HG03025 (cell line): ENCODE measurements around the gene CCDC63.

ENCODE experiments used
- ATAC-seq: cut with Tn5 transposase; IDR thresholded peaks from one replicate; pipeline ENCODE4 v1.9.1; 2021; ENCODE audit warnings: mild to moderate bottlenecking, moderate library complexity; ENCODE audit not compliant: unreplicated experiment, low FRiP score

Gene CCDC63

DNA sequence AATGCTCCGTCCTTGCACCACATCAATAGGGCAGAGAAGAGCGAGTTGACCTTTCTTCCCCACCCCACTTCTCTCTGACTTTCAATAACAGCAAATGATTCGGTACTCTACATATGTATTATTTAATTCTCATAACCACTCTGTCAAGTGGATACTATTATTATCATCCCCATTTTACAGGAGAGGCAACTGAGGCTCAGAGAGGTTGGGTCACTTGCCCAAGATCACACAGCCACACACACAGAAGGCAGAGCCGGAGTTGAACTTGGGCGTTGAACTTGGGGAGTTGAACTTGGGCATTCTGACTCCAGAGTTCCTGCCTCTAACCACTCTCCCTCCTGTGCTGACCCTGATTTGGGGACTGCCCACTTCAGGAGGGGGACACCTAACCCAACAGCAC lies 72.9 kb downstream of the CCDC63 start:
- ATAC-seq: no peak

DNA sequence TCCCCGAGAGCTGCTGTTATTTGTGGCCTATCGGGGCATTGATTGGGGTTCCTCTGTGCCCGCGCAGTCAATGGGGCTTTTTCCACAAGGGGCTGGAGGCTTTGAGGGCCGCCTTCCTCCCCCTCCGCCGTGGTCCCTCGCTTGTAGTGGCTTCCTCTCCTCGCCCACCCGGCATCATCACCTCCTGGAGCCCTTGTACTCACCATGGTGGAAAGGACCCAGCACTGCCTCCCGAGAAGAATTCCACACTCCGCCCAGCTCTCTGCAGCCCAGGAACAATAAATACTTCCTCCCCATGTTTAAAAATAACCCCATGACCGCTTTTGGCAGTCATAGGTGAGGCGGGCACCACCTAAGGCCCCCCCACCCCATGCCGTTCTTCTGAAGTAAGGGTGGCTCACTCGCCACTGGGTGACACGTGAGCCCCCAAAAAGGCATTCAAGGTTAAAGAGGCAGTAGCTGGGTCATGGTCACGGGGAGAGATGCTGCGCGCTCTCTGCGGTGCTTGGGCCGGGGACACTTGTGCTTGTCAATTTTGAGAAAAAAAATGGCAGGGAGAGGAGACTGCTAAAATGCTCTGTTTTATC lies 73.6 kb downstream of the CCDC63 start, which contains the start of gene MYL2:
Gene MYL2 (minus strand): TSS at position 256 of the 587 bp plus-strand sequence. CDS start 50 bp downstream, at position 206.
- no peak for ATAC-seq

DNA sequence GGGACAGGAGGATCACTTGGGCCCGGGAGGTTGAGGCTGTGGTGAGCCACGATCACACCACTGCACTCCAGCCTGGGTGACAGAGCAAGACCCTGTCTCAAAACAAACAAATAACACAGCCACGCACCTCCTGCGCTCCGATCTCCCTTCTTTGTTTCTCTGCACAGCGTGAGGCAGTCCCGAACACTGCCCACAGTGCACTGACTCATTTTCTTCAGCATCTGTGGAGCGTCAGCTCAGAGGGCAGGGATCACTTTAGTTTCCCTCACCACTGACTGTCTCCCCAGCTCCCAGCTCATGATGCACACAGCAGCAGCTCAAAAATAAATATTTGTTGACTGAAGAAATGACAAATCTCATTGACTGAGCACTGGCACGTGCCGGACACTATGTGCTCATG lies 74.5 kb downstream of the CCDC63 start:
- no peak for ATAC-seq

DNA sequence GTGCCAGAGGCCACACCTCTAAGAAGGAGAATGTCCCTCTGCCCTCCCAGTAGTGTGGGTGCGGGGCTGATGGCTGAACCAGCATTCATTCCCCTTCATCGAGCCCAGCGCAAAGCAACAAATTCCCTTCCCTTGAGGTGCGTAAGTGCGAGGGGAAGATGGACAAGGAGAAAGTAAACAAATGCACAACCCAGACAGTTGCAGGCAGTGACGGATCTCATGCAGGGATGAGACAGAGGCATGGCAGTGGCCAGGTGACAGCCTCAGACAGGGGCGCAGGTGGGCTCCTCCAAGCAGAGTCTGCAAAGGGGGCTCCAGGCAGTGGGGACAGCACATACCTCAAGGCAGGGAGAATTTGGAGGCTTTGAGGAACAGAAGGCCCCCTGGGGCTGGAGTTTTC lies 75.9 kb downstream of the CCDC63 start:
- no peak for ATAC-seq

DNA sequence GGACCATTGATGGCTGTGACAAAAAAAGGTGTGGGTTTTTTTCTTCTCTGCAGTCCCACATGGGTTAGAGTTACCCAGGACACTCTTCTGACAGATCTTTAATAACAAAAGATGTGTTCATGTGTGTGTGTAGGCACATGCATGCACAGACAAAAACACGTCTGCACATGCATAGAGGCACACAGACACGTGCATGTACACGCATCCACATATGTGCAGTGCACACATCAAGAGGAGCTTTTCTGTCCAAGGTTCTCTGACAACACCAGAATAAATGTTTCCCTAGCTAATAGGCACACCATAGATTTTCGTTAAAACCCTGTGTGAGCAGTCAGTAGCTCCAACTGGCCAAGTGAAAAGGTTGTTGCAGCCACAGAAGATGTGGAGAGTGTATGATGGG lies 76.4 kb downstream of the CCDC63 start:
- no peak for ATAC-seq

DNA sequence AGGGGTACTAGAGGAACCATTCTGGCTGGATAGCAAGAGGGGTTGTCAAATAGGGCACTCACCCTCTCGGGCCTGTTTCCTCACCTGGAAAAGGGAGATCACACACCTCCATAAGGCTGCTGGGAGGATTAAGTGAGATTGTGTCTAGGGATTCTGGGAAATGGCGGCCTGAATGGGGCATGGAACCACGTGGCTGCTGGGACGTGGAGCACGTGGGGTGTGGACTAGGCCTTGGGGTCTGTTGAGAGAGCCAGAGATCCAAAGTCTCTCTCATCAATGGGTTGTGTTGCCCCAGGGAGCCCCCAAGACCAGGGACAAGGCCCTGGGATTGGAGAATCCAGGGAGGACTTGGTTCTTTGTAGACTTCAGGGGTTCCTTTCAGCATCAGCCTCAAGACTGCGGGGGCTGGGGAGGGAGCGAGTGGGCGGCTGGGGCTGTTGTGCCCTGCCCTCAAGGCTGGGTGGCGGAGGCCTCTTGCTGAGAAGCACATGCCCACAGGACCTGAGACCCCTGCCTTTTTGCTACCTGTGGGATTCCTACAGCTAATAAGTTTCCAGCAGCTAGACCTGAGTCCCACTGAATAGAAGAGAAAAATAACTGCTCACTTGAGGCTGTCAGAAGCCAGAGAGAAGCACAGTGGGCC lies 77.0 kb downstream of the CCDC63 start:
- no peak for ATAC-seq

DNA sequence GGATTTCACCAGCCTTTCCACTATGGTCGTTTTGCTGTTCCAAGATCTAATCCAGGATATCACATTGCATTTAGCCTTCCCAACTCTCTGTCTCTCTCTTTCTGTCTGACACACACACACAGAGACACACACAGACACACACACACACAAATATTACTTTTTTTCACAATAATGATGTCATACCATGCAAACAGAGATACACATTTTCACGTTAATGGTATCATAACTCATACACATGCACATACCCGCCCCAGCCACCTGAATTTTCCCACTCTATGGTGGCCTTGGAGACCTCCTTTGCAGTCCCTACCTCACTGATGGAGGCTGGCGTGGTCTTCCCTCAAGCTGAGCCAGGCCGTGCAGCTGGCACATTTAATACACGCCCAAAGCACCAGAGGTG lies 80.8 kb downstream of the CCDC63 start:
- no peak for ATAC-seq

DNA sequence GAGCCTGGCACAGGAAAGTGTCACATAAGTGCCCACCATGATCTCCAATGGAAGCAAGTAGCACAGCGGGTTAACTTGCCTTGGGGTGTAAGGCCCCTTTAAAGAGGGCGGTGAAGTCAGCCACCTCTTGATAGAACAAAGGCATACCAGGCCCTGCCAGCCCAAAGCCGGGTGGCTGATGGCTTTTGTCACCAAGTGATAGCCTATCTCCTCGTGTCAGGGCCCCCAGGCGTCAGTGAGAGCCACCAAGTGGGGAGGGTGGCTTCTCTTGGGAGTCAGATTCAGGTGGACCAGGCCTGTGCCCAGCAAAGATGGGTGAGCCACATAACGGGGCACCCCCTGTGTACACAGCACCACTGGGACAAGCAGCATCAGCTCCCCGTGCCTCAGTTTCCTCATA lies 81.9 kb downstream of the CCDC63 start:
- ATAC-seq: no peak

DNA sequence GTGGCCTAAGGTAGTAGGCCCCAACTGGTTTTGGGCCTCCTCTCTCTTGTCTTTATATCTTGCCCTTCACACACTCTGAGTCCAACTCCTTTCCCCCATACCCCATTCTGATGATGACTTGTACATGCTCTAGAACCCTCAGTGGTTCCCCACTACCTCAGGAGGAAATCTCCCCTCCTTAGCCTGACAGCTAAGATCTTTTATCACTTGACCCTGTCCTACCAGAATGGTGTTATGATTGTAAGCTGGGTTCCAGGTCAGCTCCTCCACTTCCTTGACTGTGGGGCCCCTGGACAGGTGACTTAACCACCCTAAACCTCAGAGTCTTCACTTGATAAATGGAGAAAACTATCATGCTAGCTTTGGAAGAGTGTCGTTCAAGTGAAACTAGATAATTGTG lies 83.0 kb downstream of the CCDC63 start:
- no peak for ATAC-seq

DNA sequence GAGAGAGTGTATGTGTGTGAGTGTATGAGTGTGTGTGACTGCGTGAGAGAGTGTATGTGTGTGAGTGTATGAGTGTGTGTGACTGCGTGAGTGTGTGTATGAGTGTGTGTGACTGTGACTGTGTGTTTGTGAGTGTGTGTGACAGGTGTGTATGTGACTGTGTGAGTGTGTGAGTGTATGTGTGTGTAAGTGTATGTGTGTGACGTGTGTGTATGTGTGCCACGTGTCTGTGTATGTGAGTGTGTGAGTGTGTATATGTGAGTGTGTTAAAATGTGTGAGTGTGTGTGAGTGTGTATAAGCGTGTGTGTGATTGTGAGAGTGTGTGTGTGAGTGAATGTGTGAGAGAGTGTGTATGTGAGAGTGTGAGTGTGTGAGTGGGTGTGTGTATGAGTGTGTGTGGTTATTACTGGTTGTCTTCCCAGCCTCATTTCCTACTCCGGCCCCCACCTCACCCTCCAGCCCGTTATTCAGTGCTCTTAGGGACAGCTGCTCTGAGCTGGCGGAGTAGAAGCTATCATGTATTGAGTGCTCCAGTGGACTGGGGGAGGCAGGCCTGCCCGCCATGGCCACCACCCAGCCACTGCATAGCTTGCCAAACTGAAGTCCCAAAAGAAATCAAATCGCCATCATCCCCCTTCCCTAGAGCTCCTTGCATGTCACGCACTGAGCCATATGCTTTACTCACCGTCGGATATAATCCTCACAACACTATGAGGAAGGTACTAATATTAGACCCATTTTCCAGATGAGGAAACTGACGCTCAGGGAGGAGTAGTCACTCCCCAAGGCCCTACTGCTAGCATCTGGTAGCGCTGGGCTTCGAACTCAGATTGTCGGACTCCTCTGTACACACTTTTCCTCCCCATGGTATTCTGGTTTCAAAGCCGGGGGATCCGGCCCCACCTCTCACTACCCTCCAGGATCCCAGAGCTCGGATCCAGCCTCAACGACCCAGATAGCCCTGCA lies 83.8 kb downstream of the CCDC63 start:
- ATAC-seq: no peak

DNA sequence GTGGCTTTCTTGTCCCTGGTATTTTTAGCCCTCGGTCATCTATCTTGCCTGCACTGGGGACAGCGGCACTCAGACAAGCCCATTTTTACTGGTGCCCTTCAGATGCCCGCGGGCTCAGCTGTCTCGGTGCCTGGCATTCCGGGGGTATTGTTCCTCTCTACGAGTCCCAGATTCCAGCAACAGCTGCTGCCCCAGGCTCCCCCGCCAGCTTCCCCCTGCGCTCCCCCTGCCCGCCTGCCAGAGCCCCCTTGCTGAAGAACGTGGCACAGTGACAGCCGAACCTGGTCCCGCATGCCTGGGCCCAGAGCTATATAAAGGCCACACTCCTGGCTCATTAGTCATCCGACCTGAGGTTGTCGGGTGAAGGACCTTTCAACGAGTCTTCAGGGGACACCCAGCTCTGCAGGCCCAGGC lies 84.5 kb downstream of the CCDC63 start:
- no peak for ATAC-seq

DNA sequence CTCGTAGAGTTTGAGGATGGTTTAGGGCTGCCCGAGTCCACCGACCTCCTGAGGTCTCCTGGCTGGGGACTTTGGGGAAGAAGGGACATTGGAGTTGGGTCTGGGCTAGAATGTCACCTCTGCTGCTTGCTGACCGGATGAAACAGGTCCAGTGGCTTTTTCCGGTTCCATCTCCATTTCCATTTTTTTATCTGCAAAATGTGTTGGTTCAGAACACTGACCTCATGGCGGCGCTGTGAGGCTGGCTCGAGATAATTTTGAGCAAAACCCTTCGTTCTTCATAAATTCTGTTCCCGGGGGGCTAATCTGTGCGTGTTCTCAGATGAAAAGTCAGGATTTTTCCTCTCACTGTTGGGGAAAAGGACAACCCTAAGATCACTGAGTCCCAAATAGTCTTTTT lies 85.3 kb downstream of the CCDC63 start:
- ATAC-seq: no peak

DNA sequence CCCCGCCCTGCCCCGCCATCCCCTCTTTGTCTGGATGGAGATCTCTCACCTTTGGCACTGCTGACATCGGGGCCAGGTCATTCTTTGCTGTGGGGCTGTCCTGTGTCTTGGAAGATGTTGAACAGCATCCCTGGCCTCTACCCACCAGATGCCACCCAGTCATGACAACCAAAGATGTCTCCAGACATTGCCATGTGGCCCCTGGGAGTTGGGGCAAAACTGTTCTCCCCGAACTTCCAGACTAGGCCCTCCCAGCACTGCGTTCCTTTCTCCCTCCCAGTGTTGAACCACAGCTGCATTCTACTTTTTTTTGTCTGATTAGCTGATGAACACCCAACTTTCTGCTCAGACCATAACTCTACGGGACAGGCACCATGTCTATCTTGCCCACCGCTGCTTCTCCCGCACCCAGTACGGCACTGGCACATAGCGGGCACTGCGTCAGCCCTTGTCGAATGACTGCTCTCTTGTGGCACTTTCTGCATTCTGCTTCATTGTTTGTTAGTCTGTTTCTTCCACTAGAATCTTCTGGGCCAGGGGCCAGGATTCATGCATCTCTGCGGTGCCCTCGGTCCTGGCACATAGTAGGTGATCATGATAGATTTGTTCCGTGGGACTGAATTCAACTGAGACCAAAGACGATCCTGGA lies 86.7 kb downstream of the CCDC63 start:
- ATAC-seq: no peak

DNA sequence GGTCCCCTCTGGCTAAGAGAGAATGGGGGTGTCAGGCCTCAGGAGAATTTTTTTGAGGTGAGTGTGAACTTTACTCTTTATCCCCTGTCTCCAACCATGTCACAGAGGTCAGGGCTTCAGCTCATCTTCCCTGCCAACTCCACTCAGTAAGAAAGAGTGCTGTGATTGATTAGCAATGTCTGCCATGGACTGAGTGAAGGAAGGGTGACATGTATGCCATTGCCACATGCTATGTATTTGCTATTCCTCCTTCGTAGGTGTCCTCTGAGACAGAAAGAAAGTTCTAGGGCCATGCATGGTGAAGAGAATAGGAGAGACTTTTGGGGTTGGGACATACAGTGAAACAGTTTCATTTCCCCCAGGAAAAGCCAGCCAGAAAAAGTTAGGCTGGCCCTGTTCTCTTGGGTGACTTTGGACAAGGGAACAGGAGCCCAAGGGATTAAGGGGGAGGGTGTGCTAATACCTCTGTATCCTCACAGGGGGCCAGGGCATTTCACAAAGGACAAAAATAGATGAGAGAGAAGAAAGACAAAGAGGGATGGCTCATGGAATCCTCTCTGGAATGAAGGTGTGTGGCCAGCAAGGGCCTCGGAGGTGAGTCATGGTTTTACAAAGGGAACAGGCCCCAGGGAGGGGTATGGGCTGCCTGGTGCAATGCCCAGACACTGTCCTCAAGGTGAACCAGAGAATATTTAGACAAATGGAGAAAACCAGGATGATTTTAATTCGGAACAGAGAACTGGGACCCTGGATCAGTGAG lies 87.5 kb downstream of the CCDC63 start:
- no peak for ATAC-seq

DNA sequence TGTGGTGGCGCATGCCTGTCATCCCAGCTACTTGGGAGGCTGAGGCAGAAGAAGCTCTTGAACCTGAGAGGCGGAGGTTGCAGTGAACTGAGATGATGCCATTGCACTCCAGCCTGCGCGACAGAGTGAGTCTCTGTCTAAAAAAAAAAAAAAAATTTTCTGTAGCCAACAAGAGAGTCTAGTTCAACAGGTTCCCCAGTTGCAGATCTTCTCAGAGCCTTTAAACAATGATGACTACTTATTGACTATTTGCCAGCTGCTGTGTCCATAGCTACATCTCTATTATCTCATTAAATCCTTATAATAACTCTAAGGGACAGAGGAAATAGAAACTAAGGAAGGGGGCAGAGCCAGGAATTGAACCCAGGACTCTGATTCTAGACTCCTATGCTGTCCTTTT lies 88.8 kb downstream of the CCDC63 start:
- ATAC-seq: no peak

DNA sequence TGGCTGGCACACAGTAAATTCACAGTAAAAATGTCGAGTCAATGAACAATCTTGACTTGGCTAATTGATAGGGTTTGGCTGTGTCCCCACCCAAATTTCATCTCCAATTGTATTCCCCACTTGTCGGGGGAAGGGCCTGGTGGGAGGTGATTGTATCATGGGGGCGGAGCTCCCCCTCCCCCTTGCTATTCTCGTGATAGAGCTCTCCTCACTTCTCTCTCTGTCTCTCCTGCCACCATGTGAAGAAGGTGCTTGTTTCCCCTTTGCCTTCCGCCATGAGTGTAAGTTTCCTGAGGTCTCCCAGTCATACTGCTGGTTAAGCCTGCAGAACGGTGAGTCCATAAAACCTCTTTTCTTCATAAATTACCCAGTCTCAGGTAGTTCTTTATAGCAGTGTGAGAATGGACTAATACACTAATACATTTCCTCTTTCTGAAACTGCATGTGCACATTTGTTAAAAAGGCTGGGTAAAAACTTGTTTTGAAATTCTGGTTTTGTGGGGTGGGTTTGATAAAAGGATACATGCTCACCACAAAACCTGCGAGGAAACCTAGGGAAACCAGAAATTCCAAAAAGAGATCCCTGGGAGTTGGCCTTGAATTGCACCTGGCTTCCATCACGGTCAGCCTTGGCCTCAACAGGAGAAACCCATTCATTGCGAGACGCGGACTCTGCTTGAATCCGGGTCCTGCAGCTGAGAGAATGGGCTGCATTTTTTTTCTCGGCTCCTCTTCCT lies 89.7 kb downstream of the CCDC63 start:
- no peak for ATAC-seq

DNA sequence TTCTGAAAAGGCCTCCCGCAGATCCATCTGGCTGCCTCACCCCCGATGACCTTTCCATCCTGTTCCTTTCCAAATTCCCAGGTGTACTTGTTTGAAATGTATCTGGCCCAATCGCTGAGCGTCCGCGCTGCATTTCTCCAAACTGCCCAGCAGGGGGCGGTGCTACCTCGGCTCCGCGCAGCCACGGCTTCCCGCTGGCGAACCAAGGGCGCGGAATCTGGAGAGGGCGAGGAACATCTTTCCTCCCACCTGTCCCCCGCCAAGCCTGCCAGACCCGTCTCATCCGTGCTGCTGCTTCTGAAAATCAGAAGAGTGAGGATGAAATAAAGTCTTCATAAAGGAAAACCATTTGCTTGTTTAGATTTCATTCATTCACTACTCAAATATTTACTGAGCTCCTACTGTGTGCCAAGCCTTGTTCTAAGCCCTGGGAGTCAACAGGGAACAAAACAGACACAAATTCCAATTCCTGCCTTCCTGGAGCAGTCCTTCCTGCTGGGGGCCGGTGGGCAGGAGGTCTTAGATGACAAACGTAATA lies 90.4 kb downstream of the CCDC63 start:
- no peak for ATAC-seq

DNA sequence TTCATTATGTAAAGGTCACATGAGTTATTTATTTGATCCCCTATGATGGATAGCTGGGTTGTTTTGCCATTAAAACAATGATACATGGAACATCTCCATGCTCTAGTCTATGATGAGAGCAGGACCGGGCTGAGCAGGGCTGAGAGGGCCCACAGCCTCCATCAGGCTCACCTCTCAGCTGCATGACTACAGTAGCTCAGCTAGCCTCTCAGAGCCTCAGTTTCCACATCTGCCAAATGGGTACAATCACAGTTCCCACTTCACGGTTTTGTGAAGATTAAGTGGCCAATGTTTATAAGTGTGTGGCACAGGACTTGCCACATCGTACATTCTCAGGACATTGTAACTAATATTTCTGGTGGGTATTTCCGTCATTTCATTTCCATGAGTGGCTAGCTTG lies 93.5 kb downstream of the CCDC63 start:
- no peak for ATAC-seq

DNA sequence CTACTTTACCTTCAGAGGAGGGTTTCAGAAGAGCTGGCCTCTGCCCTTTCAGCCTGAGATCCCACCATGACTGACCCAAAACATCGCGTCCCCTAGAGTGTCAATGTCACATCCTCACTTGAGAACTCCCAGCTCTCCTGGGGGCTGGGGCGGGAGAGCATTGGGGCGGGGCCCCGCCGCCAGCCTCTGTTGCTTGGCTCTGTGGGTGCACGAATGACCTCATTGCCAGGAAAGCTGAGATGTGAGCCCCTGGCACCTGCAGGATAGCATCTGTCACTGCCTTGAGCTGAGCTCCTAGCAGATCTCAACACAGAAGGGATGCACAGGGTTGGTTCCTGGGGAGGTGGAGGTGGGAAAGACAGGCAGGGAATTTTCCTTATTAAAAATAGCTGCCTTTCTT lies 94.1 kb downstream of the CCDC63 start:
- no peak for ATAC-seq
